ENCODE data around the gene IRF8. TPM values are rescaled to one million over a fixed set of nuclear protein-coding genes. Genes with fewer than 3 reads are reported as not detected.
A peak's percentile ranks its signal among the peaks of the same experiment; 100 is the strongest.

IRF8 gene, protein sequence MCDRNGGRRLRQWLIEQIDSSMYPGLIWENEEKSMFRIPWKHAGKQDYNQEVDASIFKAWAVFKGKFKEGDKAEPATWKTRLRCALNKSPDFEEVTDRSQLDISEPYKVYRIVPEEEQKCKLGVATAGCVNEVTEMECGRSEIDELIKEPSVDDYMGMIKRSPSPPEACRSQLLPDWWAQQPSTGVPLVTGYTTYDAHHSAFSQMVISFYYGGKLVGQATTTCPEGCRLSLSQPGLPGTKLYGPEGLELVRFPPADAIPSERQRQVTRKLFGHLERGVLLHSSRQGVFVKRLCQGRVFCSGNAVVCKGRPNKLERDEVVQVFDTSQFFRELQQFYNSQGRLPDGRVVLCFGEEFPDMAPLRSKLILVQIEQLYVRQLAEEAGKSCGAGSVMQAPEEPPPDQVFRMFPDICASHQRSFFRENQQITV
- 1 to 10 TPM; 1.5 to 3.1 (median 2.8) TPM for total RNA-seq

- intact Hi-C loops (cut with DNase I; ENCODE audit: low total_unique reads), result no loop called here
- in situ Hi-C loops (cut with MboI; ENCODE audit: low sequenced_read_pairs in 4 of 4), result no loop called here
- no peak within 1 kb of the TSS for H3K27ac ChIP-seq
Measured at GRCh38 chr16:85898521-85899442, at the start of gene IRF8. Gene IRF8 (plus strand): TSS chr16:85899162. CDS start chr16:85903016, 3,854 bp downstream.

DNA sequence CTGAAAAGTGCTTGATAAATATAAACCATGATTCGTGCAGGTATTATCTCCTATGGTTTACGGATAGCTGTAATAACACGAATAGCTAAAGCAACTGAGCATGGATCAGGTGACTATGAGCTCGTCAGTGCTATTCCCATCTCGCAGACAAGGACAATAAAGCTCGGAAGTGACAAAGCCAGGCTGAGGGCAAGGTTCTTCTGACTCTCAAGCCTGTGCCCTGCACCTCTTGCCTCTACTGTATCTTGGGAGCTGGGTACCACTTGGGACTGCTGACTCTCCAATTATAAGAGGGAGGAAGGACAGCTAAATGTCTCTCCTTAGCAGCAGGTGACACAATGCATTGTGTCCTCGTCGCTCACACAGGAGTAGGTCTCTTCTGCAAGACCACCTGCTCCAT, 49.6 kb upstream of the IRF8 start:
- H3K27ac ChIP-seq, result no peak overlapping the region
- no peaks in the 10 kb centered on the region for H3K9me3 ChIP-seq
- peaks cover 0 to 8% (median 4%) of the 10 kb centered on the region in 3 donors for H3K27me3 ChIP-seq
- TF ChIP-seq, protein P1, sequence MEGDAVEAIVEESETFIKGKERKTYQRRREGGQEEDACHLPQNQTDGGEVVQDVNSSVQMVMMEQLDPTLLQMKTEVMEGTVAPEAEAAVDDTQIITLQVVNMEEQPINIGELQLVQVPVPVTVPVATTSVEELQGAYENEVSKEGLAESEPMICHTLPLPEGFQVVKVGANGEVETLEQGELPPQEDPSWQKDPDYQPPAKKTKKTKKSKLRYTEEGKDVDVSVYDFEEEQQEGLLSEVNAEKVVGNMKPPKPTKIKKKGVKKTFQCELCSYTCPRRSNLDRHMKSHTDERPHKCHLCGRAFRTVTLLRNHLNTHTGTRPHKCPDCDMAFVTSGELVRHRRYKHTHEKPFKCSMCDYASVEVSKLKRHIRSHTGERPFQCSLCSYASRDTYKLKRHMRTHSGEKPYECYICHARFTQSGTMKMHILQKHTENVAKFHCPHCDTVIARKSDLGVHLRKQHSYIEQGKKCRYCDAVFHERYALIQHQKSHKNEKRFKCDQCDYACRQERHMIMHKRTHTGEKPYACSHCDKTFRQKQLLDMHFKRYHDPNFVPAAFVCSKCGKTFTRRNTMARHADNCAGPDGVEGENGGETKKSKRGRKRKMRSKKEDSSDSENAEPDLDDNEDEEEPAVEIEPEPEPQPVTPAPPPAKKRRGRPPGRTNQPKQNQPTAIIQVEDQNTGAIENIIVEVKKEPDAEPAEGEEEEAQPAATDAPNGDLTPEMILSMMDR (IDR thresholded peaks at IDR 0.05 in 4 of 5, conservative IDR thresholded peaks at IDR 0.05 in 1 of 5), result no peak
- no peak for TF ChIP-seq POLR2A (IDR thresholded peaks at IDR 0.05)
- intact Hi-C loops (cut with DNase I; ENCODE audit: low total_unique reads) (no loop called here), in situ Hi-C loops (cut with MboI; ENCODE audit: low sequenced_read_pairs in 4 of 4) (loop anchor here in 1 of 4 donors (25.0 kb wide), 1 partner anchor 663 kb away; the partner anchor contains the start of gene FOXF1)
- H3K36me3 ChIP-seq, result no peaks in the 10 kb centered on the region
- ATAC-seq (no peak), DNase-seq (no peak)
- no peaks in the 10 kb centered on the region for H3K4me1 ChIP-seq
- H3K4me3 ChIP-seq, result no peak overlapping the region

More at GRCh38 chr16:85898521-85899442, at the start of gene IRF8:
- Histone ChIP-seq H3K9me3 (no peaks in the 10 kb centered on the region), H3K4me1 (no peaks in the 10 kb centered on the region), H3K4me3 (peak within 1 kb of the TSS; percentile 39 to 48 (median 47)), H3K27me3 (peaks cover 42 to 59% (median 51%) of the 10 kb centered on the region in 3 donors), H3K36me3 (no peaks in the 10 kb centered on the region)
- TF ChIP-seq, protein P1 (IDR thresholded peaks at IDR 0.05 in 4 of 5, conservative IDR thresholded peaks at IDR 0.05 in 1 of 5), result no peak
- TF ChIP-seq POLR2A (IDR thresholded peaks at IDR 0.05), result peak; percentile 13 to 51
- peak; percentile 18 to 23 for DNase-seq
- ATAC-seq, result peak in 1 of 2 donors; percentile 46

GRCh38 chr16:85850344-85850880, 48.5 kb upstream of the IRF8 start:
- Histone ChIP-seq H3K36me3 (no peaks in the 10 kb centered on the region), H3K27ac (no peak overlapping the region), H3K4me1 (no peaks in the 10 kb centered on the region), H3K9me3 (no peaks in the 10 kb centered on the region), H3K4me3 (no peak overlapping the region), H3K27me3 (peaks cover 0 to 8% (median 4%) of the 10 kb centered on the region in 3 donors)
- ATAC-seq, result no peak
- no peak for DNase-seq
- intact Hi-C loops (cut with DNase I; ENCODE audit: low total_unique reads), result no loop called here
- TF ChIP-seq, protein P1 (IDR thresholded peaks at IDR 0.05 in 4 of 5, conservative IDR thresholded peaks at IDR 0.05 in 1 of 5), result no peak
- TF ChIP-seq POLR2A (IDR thresholded peaks at IDR 0.05), result no peak
- in situ Hi-C loops (cut with MboI; ENCODE audit: low sequenced_read_pairs in 4 of 4), result no loop called here

- intact Hi-C loops (cut with DNase I; ENCODE audit: low total_unique reads), result no loop called here
- DNase-seq, result no peak
Measured at GRCh38 chr16:85851034-85851785, 47.8 kb upstream of the IRF8 start.

More at GRCh38 chr16:85851034-85851785, 47.8 kb upstream of the IRF8 start:
- no peak overlapping the region for H3K4me3 ChIP-seq
- H3K9me3 ChIP-seq, result no peaks in the 10 kb centered on the region
- no peaks in the 10 kb centered on the region for H3K36me3 ChIP-seq
- no peak for ATAC-seq
- H3K27me3 ChIP-seq, result peaks cover 0 to 12% (median 3%) of the 10 kb centered on the region in 3 donors
- in situ Hi-C loops (cut with MboI; ENCODE audit: low sequenced_read_pairs in 4 of 4), result no loop called here
- no peak for TF ChIP-seq POLR2A (IDR thresholded peaks at IDR 0.05)
- TF ChIP-seq, protein P1 (IDR thresholded peaks at IDR 0.05 in 4 of 5, conservative IDR thresholded peaks at IDR 0.05 in 1 of 5), result no peak
- no peak overlapping the region for H3K27ac ChIP-seq
- no peaks in the 10 kb centered on the region for H3K4me1 ChIP-seq

Measured in gastrocnemius medialis (tissue), 4 donors.